Right atrium auricular region (tissue), 2 donors: ENCODE measurements around the gene ADAM22. TPM values are rescaled to one million over a fixed set of nuclear protein-coding genes. Genes with fewer than 3 reads are reported as not detected.

Experiments used
- DNase-seq: peaks from one replicate; pipeline ENCODE4 v3.0.0-alpha.2; 2019; ENCODE audit warnings: low spot score
- H3K27ac ChIP-seq, 2 donors: fragments of 200-600 bp; sonication (generic); 1 replicate in 1 of 2; 2 replicates in 1 of 2; pipeline ENCODE4 v1.5.1; 2016 to 2019
- H3K27me3 ChIP-seq, 2 donors: fragments of 200-600 bp; sonication (generic); one replicate each; pipeline versions ENCODE4 v1.5.1 to v1.6.0; 2017 to 2019
- H3K36me3 ChIP-seq: fragments of 200-600 bp; sonication (generic); one replicate; pipeline ENCODE4 v1.5.1; 2016
- H3K4me1 ChIP-seq, 2 donors: fragments of 200-600 bp; sonication (generic); one replicate each; pipeline versions ENCODE4 v1.5.1 to v1.6.0; 2017 to 2019
- H3K4me3 ChIP-seq, 2 donors: fragments of 200-600 bp; sonication (generic); 1 replicate in 1 of 2; 2 replicates in 1 of 2; pipeline ENCODE4 v1.5.1; 2017 to 2019; ENCODE audit warnings: mild to moderate bottlenecking in 1 of 2, moderate library complexity in 1 of 2
- H3K9me3 ChIP-seq, 2 donors: fragments of 200-600 bp; sonication (generic); one replicate each; pipeline ENCODE4 v1.5.1; 2019
- CTCF ChIP-seq, 2 donors: fragments of 200-600 bp; sonication (generic); IDR thresholded peaks; one replicate each; pipeline ENCODE4 v1.5.1; 2019; ENCODE audit warnings: antibody characterized with exemption in 2 of 2
- total RNA-seq, 2 donors: library from RNA; depleted of rRNA; stranded (reverse); fragments of >200 nt; gene quantifications; one replicate each; pipeline ENCODE4 v1.1.0, GENCODE V29; 2016

Gene ADAM22
- total RNA-seq, 2 donors from 2014 or later: 1.9 to 3.9 TPM

- Histone ChIP-seq H3K9me3 (peaks cover 0 to 8% of the 10 kb centered on the region in 2 donors), H3K27me3 (no peaks in the 10 kb centered on the region), H3K36me3 (no peaks in the 10 kb centered on the region), H3K4me1 (peaks cover 0 to 4% of the 10 kb centered on the region in 2 donors), H3K4me3 (no peak overlapping the region), H3K27ac (no peak overlapping the region)
- TF ChIP-seq CTCF (IDR thresholded peaks at IDR 0.05): no peak
- DNase-seq: no peak
These were observed 310.2 kb downstream of the ADAM22 start for GRCh38 chr7:88244258-88244657.

Other genes starting within 250 kb of the ADAM22 start
- gene SLC25A40, start 57.9 kb upstream of the ADAM22 start, total RNA-seq: 10 to 100 TPM in 1 of 2 donors, 1 to 10 TPM in 1; 9.4 to 26.6 TPM
- 1 to 10 TPM; 1.6 to 2.2 TPM for gene DBF4, start 57.8 kb upstream of the ADAM22 start, total RNA-seq